ENCODE data around the gene ARFGAP1. TPM values are rescaled to one million over a fixed set of nuclear protein-coding genes. Genes with fewer than 3 reads are reported as not detected.
A peak's percentile ranks its signal among the peaks of the same experiment; 100 is the strongest.

Gene ARFGAP1
- total RNA-seq, 2 donors from 2014 or later = 77.2 to 108 TPM

DNA sequence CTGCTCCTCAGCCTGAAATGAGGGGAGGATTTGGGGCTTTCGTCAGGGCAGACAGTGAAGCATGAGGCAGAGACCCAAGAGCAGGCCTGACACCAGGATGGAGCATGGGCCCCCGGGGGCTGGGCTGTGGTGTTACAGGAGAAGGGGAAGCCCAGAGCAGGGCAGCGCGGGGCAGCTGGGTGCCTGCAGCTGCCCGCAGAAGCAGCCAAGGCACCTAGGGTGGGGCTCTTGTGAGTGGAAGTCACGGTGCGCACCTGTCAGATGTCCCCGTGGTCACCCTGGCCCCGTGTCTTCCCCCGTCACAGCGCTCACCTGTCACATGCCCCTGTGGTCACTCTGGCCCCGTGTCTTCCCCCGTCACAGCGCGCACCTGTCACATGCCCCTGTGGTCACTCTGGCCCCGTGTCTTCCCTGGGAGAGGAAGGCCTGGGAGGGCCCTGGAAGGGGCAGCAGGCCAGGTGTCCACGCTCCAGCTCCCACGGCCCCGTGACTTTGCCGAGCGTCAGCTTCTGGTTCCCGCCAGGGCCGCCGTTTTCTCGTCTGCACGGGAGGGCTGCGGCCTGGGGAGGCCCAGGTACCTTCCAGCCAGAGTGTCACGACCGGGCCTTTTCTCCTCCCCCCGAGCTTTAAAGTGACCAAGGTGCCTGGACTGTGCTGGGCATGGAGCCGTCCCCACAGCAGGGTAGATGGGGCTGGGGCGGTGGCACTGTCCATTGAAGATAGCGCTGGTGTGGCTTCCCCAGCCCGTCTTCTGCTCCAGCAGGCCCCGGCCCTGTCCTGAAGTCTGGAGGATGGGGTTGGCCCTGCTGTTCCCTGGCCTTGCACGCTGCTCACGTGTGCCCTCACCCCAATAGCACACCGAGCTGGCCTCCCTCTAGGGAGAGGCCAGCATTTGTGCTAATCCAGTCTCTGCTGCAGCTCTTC, 9.4 kb downstream of the ARFGAP1 start:
- no peak for DNase-seq (ENCODE audit: low spot score in 2 of 2)
- Mint-ChIP-seq H3K9me3 (no peaks in the 10 kb centered on the region), H3K27ac (no peak overlapping the region), H3K36me3 (no peaks in the 10 kb centered on the region)
- ATAC-seq = no peak

DNA sequence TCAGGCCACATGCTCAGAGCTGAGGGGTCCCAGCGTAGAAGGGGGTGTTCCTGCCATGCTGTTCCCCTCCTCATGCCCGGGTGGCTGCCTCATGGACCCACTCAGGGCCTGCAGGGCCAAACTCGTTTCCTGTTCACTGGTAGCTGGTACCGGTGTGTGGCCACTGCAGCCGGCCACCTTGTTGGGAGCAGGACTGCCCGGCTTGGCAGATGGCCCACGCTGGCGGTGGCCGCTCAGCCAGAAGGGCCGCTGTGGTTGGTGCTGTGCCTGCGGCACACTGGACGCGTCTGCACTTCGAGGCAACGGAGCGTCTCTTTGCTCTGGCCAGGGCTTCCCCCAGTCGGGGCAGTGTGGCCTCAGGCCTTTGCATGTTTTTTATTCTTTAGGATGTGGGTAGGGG, 10.3 kb downstream of the ARFGAP1 start:
- Mint-ChIP-seq H3K36me3 (no peaks in the 10 kb centered on the region), H3K27ac (no peak overlapping the region), H3K9me3 (no peaks in the 10 kb centered on the region)
- DNase-seq (ENCODE audit: low spot score in 2 of 2) (no peak), ATAC-seq (no peak)

DNA sequence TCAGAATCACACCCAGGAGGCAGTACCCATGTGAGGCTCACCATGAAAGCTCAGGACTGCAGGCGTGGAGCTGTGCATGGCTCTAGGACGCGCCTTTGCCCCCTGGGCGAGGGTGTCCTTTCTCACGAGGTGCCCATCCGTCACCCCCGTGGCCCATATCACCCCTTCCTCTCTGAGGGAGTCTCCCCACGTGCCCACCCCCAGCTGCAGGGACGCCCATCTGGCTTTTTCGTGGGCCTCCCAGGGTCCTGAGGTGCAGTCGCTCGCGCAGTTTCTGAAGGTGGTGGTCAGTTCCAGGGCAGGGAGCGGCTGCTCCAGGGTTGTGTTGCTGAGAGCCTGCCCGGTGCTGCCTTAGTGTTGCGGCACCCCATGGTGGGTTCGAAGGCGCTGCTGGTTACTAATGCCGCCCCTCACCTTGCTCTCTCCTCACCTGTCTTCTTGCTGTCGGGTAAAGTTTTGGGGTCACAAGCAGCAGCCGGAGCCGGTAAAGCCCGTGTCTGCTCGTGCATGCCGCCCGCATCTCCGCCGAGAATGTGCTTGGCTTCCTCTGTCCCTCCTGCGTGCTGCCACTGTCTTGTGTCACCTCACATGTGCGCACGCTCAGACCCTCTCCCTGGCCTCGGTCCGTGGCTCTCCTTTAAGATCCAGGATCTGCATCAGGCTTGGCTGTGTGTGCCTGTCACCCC, 10.9 kb downstream of the ARFGAP1 start:
- DNase-seq (ENCODE audit: low spot score in 2 of 2) (no peak), ATAC-seq (peak in 1 of 2 donors; percentile 17)
- Mint-ChIP-seq H3K36me3 (no peaks in the 10 kb centered on the region), H3K9me3 (no peaks in the 10 kb centered on the region), H3K27ac (peak overlapping the region; percentile 27 to 86)

DNA sequence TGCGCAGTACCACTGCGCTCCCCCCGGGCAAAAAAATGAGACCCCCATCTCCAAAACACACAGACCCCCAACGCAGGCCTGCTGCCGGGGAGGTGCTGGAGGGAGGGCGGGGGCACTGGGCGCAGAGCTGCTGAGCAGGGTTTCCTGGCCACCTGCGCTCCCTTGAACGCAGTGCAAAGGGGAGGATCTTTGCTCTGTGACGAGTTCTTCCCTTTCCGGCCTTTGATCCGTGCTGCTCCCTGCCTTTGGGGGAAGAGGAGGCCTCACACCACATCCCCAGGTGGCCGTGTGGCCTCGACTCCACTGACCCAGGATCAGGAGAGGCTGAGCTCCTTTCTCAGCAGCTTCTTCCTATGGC, 11.4 kb downstream of the ARFGAP1 start:
- Mint-ChIP-seq H3K9me3 (no peaks in the 10 kb centered on the region), H3K27ac (peak overlapping the region in 1 of 2 donors; percentile 86), H3K36me3 (no peaks in the 10 kb centered on the region)
- peak; percentile 64 to 66 for ATAC-seq
- DNase-seq (ENCODE audit: low spot score in 2 of 2) = no peak

DNA sequence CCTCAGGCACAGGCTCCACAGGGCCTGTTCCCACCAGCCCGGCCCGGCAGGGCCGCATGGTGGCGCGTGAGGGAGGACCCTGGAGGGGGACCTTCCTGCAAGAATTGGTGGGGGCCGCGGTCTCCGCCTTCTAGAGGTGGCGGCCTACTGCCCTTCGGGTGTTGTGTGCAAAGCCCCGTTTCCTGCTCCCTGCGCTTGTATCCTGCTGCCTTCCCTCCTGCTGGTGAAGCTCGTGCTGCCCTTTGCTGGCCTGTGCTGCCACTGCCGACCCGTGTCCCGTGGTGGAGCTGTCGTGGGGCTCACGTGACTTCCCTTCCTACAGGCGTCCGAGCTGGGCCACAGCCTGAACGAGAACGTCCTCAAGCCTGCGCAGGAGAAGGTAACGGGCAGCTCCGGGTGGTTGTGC, 11.9 kb downstream of the ARFGAP1 start:
- Mint-ChIP-seq H3K27ac (peak overlapping the region; percentile 86 to 92), H3K36me3 (no peaks in the 10 kb centered on the region), H3K9me3 (no peaks in the 10 kb centered on the region)
- no peak for DNase-seq (ENCODE audit: low spot score in 2 of 2)
- ATAC-seq = peak; percentile 25 to 48

DNA sequence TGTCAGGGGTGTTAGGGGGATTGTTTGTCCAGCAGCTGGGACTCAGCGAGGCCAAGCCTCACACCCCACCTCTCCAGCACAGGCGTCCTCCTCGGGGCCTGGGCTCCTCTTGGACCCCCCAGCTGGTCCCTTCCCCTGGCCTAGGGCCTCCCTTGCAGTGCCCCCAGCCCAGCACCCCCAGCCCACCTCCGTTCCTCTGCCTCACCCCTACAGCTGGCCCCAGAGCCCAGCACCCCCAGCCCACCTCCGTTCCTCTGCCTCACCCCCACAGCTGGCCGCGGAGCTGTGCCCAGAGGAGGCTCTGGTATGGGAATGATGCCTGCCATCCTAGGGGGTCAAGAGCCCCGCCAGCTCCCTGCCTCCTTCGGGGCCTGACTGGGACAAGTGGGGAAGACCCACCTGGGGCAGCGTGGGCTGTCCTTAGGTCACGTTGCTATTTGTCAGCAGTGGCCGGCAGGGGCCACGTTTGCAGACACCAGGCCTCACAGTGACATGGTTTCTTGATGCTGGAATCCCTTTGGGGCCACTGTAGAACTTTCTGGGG, 12.4 kb downstream of the ARFGAP1 start:
- ATAC-seq (no peak), DNase-seq (ENCODE audit: low spot score in 2 of 2) (no peak)
- peak overlapping the region in 1 of 2 donors; percentile 86 for H3K27ac Mint-ChIP-seq
- no peaks in the 10 kb centered on the region for H3K9me3 Mint-ChIP-seq
- no peaks in the 10 kb centered on the region for H3K36me3 Mint-ChIP-seq

DNA sequence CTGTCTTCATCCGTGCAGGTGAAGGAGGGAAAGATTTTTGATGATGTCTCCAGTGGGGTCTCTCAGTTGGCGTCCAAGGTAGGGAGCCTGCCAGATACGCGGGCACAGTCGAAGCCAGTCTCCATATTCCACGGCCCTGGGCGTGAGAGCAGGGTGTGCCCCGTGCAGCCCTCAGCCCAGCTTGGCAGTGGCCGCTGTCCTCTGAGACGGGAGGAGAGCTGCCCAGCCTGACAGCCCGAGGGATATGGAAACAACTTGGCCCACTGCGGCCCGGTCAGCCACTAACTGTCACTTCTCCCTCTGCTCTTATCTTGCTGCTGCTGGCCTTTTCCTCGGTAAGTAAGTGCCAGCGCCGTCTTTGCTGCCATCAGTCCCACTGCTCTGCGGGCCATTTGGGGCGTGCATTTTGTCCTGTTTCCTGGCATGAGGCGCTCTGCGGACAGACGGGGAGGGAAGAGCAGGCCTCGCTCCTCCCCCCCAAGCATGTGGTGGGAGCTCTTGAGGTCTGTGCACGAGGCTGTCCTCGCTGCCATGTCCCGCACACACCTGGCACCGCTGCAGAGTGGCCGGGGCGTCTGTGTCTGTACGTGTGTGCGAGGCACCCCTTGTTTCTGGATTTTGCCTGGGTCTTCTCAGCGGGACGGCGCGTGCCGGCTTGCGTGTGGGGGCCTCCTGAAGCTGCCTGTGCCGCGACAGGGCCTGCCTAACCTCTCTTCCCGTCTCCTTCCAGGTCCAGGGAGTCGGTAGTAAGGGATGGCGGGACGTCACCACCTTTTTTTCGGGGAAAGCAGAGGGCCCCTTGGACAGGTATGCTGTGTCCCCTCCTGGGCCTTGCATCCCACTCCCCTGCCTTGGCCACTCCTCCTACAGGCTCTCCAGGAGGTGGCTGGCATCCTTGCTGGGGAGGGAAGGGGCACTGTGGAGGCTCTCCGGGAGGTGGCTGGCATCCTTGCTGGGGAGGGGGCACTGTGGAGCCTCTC, 13.3 kb downstream of the ARFGAP1 start:
- no peak for DNase-seq (ENCODE audit: low spot score in 2 of 2)
- no peak for ATAC-seq
- Mint-ChIP-seq H3K9me3 (no peaks in the 10 kb centered on the region), H3K27ac (peak overlapping the region in 1 of 2 donors; percentile 44), H3K36me3 (no peaks in the 10 kb centered on the region)

DNA sequence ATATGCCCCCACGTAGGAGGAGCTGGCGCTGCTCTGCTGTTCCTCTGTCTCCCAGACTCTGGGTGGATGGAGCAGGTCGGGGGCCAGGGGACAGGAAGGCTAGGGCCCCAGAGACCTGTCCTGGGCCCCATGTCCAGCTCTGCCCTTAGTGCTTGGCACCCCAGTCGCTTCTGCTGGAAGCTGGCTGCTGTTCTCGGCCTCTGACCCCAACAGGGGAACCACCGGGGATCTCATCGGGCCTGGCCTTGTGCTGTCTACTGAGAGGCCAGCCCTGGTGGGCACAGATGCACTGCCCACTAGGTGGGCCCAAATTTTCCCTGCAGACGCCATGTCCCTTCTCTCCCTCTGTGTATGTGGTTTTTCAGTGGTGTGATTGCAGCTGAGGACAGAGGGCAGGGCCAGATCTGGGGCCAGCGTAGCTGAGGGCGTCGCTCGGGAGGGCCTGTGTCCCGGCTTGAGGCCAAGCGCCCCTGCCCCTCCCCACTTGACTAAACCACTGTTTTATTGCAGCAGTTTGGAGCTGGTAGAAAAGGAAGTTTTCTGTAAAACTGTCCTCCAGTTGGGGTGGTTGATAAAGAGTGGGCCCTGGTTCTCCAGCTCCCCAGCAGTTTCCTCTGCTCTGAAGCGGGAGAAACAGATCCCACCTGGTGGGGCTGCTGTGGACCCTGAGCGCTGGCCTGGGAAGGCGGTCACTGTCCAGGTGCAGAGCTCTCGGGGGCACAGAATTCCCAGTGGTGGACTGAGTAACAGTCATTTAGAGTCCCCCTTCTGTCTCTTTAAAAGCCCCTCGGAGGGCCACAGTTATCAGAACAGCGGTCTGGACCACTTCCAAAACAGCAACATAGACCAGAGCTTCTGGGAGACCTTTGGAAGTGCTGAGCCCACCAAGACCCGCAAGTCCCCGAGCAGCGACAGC, 14.4 kb downstream of the ARFGAP1 start:
- ATAC-seq = no peak
- no peak for DNase-seq (ENCODE audit: low spot score in 2 of 2)
- no peak overlapping the region for H3K27ac Mint-ChIP-seq
- no peaks in the 10 kb centered on the region for H3K9me3 Mint-ChIP-seq
- H3K36me3 Mint-ChIP-seq = no peaks in the 10 kb centered on the region

DNA sequence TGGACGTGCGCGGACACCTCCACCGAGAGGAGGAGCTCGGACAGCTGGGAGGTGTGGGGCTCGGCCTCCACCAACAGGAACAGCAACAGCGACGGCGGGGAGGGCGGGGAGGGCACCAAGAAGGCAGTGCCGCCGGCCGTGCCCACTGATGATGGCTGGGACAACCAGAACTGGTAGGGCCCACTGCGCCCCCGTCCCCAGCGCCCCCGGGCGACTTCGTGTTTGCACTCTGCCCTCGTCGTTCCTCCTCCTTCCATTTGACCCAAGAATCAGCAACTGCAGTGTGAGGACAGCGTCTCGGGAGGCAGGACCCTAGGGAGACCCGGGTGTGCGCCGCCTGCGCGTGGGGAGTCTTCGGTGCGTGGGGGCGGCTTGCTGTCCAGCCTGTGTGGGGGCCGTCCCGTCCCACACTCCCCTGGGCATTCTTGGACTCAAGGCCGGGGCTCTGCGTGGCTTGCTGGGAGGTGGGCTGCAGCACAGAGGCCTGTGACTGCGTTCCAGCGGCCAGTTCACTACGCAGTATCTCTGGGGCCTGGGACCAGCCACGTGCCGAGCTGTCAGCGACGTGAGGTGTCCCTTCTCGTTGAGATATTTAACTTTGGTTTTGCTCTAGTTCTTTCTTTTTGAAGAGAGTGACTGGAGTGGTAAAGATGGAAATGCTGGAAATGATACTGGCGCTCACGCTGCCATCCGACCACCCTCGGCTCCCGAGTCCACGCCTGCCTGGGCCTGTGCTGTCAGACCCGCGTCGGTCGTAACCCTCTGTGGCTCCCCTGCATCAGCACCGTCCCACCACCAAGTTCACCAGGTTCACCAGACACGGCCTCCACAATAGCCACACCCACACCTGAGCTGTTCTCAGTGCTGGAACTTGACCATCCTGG, 15.3 kb downstream of the ARFGAP1 start:
- no peak for DNase-seq (ENCODE audit: low spot score in 2 of 2)
- H3K36me3 Mint-ChIP-seq = no peaks in the 10 kb centered on the region
- H3K27ac Mint-ChIP-seq = peak overlapping the region in 1 of 2 donors; percentile 11
- ATAC-seq = no peak
- H3K9me3 Mint-ChIP-seq = no peaks in the 10 kb centered on the region

DNA sequence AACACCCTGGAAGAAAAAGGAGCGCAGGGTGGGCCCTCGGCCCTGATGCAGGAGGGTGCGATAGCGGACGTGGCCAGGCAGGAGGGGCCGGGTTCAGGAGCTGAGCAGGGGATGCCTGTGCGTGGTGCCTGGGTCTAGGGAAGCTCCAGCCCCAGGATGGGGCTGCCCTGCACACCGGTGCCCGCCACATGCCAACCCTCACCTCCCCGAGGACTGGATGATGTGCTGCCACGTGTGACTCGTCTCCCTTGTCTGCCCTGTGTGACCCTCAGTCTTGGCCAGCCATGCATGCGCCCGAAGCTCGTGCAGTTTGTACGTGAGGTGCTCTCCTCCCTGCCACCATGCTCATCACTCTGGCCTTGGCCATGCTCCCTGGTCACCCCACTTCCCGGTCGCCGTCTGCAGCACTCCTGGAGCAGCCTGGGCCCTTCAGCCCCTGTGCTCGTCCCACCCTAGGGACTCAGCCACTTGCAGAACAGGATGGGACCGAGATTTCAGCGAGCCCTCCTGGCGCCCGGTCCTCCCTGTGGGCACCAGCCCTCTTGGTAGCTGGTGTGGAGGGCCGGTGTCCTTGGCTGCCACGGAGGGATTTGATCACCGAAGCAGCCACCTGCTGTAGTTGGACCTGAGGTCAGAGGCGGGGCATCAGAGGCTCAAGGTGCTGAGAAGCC, 16.1 kb downstream of the ARFGAP1 start:
- Mint-ChIP-seq H3K9me3 (no peaks in the 10 kb centered on the region), H3K36me3 (no peaks in the 10 kb centered on the region), H3K27ac (no peak overlapping the region)
- DNase-seq (ENCODE audit: low spot score in 2 of 2) (no peak), ATAC-seq (no peak)

DNA sequence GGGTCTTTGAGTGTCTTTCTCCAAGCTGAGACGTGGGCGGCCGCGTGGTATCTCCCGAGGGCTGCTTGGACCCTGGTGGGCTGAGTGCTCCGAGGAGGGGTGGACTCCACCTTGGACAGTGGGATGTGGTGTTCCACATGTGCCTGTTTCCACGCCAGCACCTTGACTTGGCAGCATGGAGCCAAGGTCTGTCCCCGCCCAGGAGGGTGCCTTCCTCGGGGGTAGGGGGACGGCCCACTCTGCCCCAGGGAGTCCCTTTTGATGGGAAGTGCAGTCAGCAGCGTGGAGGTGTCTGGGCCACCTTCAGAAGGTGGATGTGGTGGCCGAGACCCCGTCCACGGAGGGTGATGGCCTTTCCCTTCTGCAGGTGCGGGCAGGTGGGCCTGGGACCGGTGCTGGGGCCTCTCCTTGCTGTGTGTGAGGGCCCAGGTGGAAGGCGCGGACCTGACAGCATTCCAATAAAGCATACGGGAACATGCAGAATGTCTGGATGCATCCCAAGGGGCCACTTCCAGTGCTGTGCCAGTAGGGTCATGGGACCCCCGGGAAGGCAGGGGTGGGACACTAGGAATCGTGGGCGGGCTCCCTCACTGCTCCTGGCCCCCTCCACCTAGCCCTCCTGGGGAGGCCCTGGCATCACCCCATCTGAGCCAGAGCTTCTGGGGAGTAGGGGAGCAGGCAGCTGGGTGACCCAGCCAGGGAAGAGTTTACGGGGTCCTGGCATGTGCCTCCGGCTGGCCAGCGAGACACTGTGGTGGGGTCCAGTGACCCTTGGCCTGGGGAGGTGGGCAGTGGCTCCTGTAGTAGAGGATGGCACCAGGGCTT, 16.9 kb downstream of the ARFGAP1 start:
- DNase-seq (ENCODE audit: low spot score in 2 of 2) = no peak
- Mint-ChIP-seq H3K9me3 (no peaks in the 10 kb centered on the region), H3K36me3 (no peaks in the 10 kb centered on the region), H3K27ac (no peak overlapping the region)
- no peak for ATAC-seq

DNA sequence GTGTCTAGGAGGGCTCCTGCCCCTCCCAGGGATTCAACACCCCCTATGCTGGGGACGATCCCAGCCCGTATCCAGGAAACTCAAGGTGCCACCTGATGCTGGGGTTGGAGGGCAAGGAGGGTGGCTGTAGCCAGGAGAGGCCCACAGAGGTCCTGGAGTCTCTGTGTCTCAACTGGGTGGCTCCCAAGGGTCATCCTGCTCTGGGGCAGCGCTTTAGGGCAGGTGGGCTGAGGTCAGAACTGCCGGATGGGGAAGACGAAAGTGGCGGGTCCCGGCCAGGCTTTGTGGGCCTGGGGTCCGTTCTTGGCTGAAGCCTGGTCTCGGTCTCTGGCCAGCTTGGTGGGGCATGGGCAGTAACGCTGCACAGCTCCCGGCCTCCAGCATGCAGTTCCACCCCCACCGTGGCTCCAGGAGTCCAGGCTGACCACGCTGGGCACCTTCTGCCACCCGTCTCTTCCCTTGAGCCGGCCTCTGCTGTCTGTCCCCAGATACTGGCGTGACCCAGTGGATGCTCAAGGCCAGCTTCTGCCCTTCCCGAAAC, 17.6 kb downstream of the ARFGAP1 start:
- Mint-ChIP-seq H3K27ac (no peak overlapping the region), H3K9me3 (no peaks in the 10 kb centered on the region), H3K36me3 (no peaks in the 10 kb centered on the region)
- no peak for DNase-seq (ENCODE audit: low spot score in 2 of 2)
- no peak for ATAC-seq

DNA sequence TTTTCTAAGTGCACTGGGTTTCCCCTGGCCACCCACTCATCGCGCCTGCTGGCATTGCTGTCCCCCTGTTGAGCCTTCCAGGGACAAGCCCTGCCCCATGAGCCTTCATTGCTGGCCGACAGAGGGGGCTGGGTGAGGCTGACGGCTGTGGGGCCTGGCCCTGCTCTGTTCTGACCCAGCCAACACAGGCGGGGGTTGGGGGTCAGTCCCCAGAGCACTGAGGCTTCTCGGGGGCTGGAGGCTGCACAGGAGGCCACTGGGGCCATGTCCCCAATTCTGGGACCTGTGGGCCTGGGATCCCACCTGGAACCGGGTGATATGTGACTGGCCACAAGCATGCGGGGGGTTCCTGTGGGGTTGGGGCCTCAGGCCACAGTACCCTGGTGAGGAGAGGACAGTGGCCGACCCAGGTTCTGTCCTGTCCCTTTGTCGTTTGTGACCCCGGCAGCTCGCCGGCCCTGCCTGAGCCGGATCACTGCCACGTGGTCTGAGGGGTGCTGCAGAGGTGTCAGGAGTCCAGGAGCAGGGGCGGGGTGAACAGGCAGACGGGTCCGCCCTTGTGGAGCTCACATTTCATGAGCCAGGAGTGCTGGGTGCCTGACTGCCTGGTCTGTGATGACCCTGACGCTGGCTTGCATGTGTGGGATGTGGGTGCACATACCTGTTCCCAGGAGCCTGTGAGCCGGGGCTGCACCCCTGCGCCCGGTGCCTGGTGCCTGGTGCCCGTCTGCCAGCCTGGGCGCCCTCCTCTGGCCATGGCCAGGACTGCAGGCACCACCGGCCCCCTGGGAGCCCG, 18.3 kb downstream of the ARFGAP1 start:
- ATAC-seq (peak; percentile 65 to 69), DNase-seq (ENCODE audit: low spot score in 2 of 2) (peak in 1 of 2 donors; percentile 88)
- Mint-ChIP-seq H3K36me3 (no peaks in the 10 kb centered on the region), H3K9me3 (no peaks in the 10 kb centered on the region), H3K27ac (no peak overlapping the region)
